Measurements from ENCODE around the gene B4GALNT1.

The B4GALNT1 gene

DNA sequence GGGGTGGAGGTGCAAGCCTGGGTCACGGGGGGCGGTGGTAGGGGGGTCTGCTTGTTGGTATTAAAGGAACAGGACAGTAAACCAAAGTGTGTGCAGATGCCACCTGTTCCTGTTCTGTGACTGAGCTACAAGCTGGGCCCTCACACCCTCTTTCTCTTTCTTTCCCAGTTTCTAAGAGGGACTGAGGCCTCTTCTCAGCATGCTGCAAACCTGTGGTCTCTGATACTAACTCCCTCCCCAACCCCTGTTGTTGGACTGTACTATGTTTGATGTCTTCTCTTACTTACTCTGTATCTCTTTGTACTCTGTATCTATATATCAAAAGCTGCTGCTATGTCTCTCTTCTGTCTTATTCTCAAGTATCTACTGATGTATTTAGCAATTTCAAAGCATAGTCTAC is 49.0 kb downstream of the B4GALNT1 start:
- no peak for DNase-seq

DNA sequence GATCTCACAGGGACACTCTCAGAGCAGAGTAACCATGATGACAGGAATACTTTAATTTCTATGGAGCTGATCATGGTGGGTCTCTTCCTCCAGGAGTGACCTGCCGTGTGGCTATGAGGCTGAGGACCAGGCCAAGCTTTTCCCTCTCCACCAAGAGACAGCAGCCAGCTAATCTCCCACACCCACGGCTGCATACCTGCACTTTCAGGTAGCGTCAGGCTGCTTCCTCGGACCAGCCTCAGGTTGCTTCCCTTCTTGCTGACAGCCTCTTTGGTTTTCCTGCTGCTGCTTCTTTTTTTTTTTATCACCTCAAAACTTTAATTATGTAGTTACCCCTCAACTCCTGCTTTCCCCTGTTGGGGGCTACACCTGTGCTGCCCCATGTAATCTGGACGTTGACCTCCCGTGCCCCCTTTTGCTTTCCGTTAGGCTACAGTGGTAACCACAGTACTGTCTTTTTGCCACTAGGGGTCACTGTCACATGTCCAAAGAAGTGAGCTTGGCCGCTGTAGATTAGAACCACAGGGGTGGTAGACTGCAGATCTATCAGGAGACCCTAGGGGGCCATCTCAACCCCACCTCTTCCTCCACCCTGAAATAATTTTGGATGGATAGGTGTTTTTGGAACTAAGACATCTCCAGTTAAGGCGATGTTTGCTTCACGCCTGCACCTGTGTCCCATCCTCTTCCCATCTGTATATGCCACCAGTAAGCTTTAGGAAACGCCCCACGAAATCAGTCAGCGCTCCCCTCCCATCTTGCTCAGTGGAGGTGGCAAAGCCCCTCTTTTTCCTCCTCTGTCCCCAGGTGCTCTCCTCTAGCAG is 49.8 kb downstream of the B4GALNT1 start:
- peak in 4 of 5 experiments; percentile 43 to 81 (median 57) for DNase-seq

- DNase-seq: no peak
Observed at GRCh38 chr12:57582440-57582839, 50.6 kb downstream of the B4GALNT1 start.

- no peak for DNase-seq
Observed at GRCh38 chr12:57581802-57582201, 51.2 kb downstream of the B4GALNT1 start.

DNA sequence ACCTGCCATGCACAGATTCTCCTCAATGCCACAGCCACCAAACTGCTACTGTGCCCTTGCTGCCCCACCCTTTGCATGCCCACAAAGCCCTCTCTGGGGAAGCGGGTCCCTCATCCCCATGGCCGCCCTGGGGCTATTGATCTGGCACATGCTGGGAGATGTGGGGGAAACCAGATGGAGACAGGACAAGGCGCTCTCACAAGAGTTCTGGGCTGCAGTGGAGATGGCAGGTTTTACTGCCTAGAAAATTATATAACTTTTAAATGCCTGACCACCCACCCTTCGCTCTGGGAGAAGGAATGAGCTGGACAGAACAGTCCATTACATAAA is 52.6 kb downstream of the B4GALNT1 start:
- no peak for DNase-seq

GRCh38 chr12:57579677-57580465 is 53.1 kb downstream of the B4GALNT1 start:
- no peak for DNase-seq

DNA sequence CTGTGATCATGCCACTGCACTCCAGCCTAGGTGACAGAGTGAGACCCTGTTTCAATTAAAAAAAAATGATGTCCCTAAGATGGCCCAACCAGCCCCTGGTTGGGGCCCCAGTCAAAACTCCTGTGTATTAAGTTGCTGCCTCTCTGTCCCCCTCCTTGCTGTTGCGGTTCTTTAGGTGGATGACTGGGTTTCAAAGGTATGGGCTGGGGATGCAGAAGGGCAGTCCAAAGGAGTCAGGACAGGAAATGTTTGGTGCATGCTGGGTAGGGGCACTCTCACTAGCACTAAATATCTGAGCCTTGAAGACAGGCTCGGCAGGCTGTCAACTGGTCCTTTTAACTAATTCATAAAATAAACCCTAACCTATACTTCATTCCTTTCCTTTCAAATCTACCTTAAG is 54.0 kb downstream of the B4GALNT1 start:
- DNase-seq: no peak

DNA sequence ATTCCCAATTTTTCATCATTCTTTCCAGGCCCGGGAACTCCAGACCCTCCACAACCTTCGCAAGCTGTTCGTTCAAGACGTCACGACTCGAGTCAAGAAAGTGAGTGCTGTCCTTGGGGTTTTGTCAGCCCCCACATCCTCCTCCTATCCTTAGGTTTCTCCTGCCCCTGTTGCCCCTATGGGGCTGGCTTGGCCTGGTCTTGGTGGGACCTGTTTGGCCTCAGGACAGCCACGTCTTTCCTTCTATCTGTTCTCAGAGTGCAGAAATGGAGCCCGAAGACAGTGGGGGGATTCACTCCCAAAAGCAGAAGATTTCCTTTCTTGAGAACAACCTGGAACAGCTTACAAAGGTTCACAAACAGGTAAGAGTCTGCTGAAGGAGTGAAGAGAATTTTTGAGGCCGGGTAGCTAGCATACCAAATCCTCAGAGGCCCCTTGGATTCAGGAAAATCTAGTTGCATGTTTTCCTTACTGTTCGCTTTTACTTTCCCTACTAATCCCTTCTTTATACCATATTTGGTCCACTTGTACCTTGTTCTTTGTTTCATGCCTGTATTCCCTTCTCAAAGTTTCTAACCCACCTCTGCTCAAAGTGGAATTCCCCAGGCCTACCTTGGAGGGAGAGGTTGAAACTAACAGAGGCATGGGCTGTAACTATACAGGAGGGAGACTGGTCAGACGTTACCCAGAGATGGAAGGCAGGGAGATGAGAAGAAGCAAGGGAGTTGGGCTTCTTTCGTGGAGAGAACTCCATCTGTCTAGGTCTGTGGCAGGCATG is 54.8 kb downstream of the B4GALNT1 start:
- no peak for DNase-seq

DNA sequence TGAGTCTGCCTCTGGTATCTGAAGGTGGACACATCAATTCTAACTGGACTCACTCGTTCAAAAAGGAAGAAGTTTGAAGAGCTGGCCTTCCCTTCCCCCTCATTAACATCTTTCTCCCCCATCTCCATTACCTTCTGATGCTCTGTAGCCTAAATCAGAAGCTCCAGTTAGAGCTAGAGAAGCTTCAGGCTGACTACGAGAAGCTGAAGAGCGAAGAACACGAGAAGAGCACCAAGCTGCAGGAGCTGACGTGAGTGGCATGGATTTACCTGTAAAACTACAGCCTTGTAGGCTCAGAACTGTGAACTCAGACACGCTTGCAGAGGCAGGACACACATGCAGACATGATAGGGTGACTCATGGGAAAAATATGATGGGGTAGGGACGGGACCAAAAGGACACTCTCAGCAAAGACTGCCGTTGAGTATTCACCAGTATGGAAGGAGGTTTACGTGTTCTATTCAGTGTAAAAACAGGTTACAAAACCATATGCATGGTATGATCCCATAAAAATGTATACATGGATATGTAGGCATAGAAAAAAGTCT is 56.3 kb downstream of the B4GALNT1 start:
- no peak for DNase-seq

All from T-helper 2 cell (primary cell).